Stomach (tissue), 9 donors: Measurements from ENCODE around the gene NAT9. TPM values are rescaled to one million over a fixed set of nuclear protein-coding genes. Genes with fewer than 3 reads are reported as not detected.

ENCODE experiments used
- DNase-seq, 2 donors: peaks; one replicate each; pipeline versions ENCODE4 v3.0.0 to v3.0.0-alpha.2; 2013 to 2019
- H3K27ac ChIP-seq, 5 donors: fragments of 200-600 bp in 4 of 5; sonication (generic) in 4 of 5; one replicate each; pipeline ENCODE4 v1.5.1; 2013 to 2019; ENCODE audit warnings: mild to moderate bottlenecking in 1 of 5, moderate library complexity in 1 of 5
- H3K27me3 ChIP-seq, 3 donors: fragments of 200-600 bp; sonication (generic); one replicate each; pipeline ENCODE4 v1.5.1; 2017 to 2019; ENCODE audit warnings: mixed run types in 1 of 3
- H3K36me3 ChIP-seq, 4 donors: fragments of 200-600 bp; sonication (generic); 1 replicate in 3 of 4; 2 replicates in 1 of 4; pipeline ENCODE4 v1.5.1; 2016 to 2019
- H3K4me1 ChIP-seq, 4 donors: fragments of 200-600 bp; sonication (generic); one replicate each; pipeline ENCODE4 v1.5.1; 2016 to 2019
- H3K4me3 ChIP-seq, 4 donors: fragments of 200-600 bp; sonication (generic) in 3 of 4; one replicate each; pipeline ENCODE4 v1.5.1; 2016 to 2019; ENCODE audit warnings: mild to moderate bottlenecking in 1 of 4
- H3K9me3 ChIP-seq, 4 donors: fragments of 200-600 bp; sonication (generic); one replicate each; pipeline ENCODE4 v1.5.1; 2016 to 2019
- EP300 ChIP-seq: sonication (generic); formaldehyde crosslinking; IDR thresholded peaks from one replicate; pipeline ENCODE4 v1.6.1; 2017; ENCODE audit warnings: antibody characterized with exemption
- POLR2A ChIP-seq, 4 donors: fragments of 450-650 bp; IDR thresholded peaks; one replicate each; pipeline ENCODE4 v1.6.1; 2016; ENCODE audit warnings: antibody characterized with exemption in 4 of 4, control low read depth in 2 of 4, mild to moderate bottlenecking in 1 of 4, moderate library complexity in 1 of 4
- POLR2AphosphoS5 ChIP-seq, 3 donors: sonication (generic); formaldehyde crosslinking; IDR thresholded peaks; one replicate each; pipeline ENCODE4 v1.6.1; 2016; ENCODE audit warnings: antibody characterized with exemption in 3 of 3
- WGBS, 5 donors: extraction: QIAGEN DNeasy Blood & Tissue Kit in 3 of 5; methylation state at CpG; one replicate each; pipeline versions ENCODE4 v1.1.5 to v1.1.7; 2013 to 2018; 5-methylcytosine and 5-hydroxymethylcytosine counted together
- intact Hi-C: fragments of 100-400 bp; cut with DNase I; formaldehyde crosslinking; loops from one replicate; pipeline ENCODE4 v1.15.1; 2023; ENCODE audit warnings: low total_unique reads
- polyA plus RNA-seq, 3 donors: library from polyadenylated mRNA; stranded (reverse); fragments of 200-250 nt; gene quantifications; one replicate each; pipeline ENCODE4 v1.2.3, GENCODE V29; 2013
- total RNA-seq, 5 donors: library from RNA; depleted of rRNA; stranded (reverse); fragments of >200 nt; gene quantifications; one replicate each; pipeline versions ENCODE4 v1.1.0 to v1.2.3, GENCODE V29; 2014 to 2016
- TF ChIP-seq, protein P1 (sequence below), 7 experiments: fragments of 450-650 bp in 4 of 7; fragments of 200-600 bp in 3 of 7; sonication (generic) in 3 of 7; IDR thresholded peaks; one replicate each; pipeline ENCODE4 v1.5.1; 2016 to 2019; ENCODE audit warnings: antibody characterized with exemption in 7 of 7, control low read depth in 2 of 7, mild to moderate bottlenecking in 1 of 7
- donor health status: healthy with polysubstance abuse.
- donor health status: Bipolar disorder and iron deficiency.
- donor health status: healthy.

NAT9 gene
- total and polyA plus RNA-seq, 8 donors = 14.5 to 33.5 (median 21.9) TPM

DNA sequence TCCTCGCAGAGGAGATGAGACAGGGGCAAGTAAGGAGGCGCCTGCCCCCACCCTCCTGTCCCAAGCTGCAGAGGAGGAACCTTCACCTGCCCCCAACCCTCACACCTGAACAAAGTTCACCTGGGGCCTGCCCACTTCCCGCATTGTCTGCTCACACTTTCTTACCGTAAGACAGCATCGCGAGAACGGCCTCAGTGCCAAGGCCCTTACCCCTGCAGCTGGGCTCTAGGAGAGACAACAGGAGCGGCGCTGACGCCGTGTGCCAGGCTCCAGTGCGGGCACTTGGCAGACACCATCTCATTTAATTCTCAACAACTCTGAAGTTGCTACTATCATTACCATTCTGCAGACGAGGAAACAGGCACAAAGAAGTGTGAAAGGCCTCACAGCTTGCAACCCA lies 4.1 kb downstream of the NAT9 start:
- no peak for TF ChIP-seq EP300
- TF ChIP-seq, protein P1, sequence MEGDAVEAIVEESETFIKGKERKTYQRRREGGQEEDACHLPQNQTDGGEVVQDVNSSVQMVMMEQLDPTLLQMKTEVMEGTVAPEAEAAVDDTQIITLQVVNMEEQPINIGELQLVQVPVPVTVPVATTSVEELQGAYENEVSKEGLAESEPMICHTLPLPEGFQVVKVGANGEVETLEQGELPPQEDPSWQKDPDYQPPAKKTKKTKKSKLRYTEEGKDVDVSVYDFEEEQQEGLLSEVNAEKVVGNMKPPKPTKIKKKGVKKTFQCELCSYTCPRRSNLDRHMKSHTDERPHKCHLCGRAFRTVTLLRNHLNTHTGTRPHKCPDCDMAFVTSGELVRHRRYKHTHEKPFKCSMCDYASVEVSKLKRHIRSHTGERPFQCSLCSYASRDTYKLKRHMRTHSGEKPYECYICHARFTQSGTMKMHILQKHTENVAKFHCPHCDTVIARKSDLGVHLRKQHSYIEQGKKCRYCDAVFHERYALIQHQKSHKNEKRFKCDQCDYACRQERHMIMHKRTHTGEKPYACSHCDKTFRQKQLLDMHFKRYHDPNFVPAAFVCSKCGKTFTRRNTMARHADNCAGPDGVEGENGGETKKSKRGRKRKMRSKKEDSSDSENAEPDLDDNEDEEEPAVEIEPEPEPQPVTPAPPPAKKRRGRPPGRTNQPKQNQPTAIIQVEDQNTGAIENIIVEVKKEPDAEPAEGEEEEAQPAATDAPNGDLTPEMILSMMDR (IDR thresholded peaks at IDR 0.05) = no peak
- peaks cover 47 to 64% (median 49%) of the 10 kb centered on the region in 4 donors for H3K4me1 ChIP-seq
- no peak for DNase-seq
- peaks cover 31 to 60% (median 59%) of the 10 kb centered on the region in 4 donors for H3K36me3 ChIP-seq
- H3K27ac ChIP-seq = no peak overlapping the region
- no peaks in the 10 kb centered on the region for H3K9me3 ChIP-seq
- no peaks in the 10 kb centered on the region for H3K27me3 ChIP-seq
- H3K4me3 ChIP-seq = no peak overlapping the region
- WGBS, 5 donors = 78 to 90% (median 84%) methylated on average over 8 to 13 of the region's 13 CpGs
- intact Hi-C loops = no loop called here

DNA sequence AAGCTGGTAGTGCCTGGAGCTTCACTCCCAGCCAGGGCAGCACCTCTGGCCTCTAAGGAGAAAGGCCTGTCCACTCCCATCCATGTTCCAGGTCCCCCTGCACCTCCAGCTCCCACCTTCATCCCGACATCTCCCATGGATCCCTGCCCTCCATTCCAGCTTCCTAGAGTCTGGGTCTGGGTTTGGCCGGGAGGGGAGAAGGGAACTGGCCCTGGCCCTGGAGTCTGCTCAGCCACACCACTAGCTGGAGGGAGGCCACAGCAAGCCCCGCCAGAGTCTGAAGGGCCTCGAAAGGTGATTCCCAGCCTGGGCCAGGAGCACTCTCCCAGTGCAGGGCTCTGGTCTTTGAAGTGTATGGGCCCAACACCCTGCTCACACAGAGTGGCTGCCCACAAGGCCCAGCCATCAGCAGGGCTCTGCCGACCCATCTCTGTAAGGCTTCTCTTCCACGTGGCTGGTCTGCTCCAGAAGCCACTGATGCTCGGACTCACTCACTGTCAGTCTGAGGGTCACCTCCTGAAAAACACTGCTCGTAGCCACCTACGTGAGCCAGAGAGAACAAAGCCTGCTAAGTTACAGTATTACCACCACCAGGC lies 4.7 kb downstream of the NAT9 start:
- H3K36me3 ChIP-seq = peaks cover 31 to 61% (median 60%) of the 10 kb centered on the region in 4 donors
- H3K27me3 ChIP-seq = no peaks in the 10 kb centered on the region
- H3K4me1 ChIP-seq = peaks cover 44 to 61% (median 48%) of the 10 kb centered on the region in 4 donors
- no peaks in the 10 kb centered on the region for H3K9me3 ChIP-seq
- 70 to 85% (median 84%) methylated on average over 8 to 9 of the region's 9 CpGs for WGBS, 5 donors
- TF ChIP-seq, protein P1 (IDR thresholded peaks at IDR 0.05) = no peak
- TF ChIP-seq EP300 (no peak), POLR2AphosphoS5 (IDR thresholded peaks at IDR 0.05) (no peak), POLR2A (IDR thresholded peaks at IDR 0.05) (no peak)
- no peak for DNase-seq
- intact Hi-C loops = no loop called here
- H3K27ac ChIP-seq = no peak overlapping the region
- no peak overlapping the region for H3K4me3 ChIP-seq

DNA sequence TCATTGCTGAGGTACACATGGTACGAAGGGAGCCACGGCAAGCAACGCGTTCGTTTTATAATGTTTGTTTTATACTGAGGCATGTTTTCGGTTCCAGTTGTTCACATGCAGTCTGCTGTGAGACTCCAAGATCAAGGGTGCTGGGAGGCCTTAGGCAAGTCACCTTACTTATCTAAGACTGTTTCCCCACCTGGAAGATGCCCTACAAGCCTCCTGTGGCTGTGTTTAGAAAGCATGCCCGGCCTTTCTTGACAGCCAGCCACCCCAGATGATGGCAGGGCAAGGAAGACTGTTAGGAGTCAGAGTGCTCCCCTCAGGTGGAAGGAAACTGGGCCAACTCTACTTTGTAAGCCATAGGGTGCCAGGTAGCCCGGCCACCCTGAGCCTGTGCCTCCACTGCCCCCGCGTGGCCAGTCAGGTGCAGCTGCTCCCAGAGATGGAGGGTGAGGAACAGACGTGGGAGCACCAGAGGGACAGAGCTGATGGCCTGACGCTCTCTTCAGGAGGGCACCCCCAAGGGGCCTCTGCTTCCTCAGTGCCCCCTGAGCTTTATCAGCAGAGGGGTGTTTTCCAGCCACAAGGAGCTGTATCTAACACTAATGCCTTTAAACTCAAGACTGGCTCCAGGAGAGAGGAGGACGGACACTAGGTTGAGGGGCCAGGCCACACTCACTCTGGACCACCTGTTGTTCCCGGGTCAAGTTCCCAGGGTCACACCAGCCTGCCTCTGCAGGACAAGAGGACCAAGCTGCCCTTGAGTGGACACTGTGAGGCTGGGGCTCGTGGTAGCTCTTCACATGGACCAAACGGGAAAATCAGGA lies 5.4 kb downstream of the NAT9 start:
- intact Hi-C loops = no loop called here
- H3K36me3 ChIP-seq = peaks cover 31 to 65% (median 61%) of the 10 kb centered on the region in 4 donors
- H3K4me1 ChIP-seq = peaks cover 44 to 59% (median 49%) of the 10 kb centered on the region in 4 donors
- no peak overlapping the region for H3K4me3 ChIP-seq
- 32 to 58% (median 38%) methylated on average over 15 to 16 of the region's 16 CpGs for WGBS, 5 donors
- H3K9me3 ChIP-seq = no peaks in the 10 kb centered on the region
- DNase-seq = peak; percentile 89 to 90
- H3K27ac ChIP-seq = peak overlapping the region; percentile 27 to 78 (median 69)
- TF ChIP-seq POLR2AphosphoS5 (IDR thresholded peaks at IDR 0.05) = peak in 1 of 3 donors; percentile 82
- TF ChIP-seq, protein P1 (IDR thresholded peaks at IDR 0.05) = peak in 5 of 7 experiments; percentile 69 to 94 (median 76)
- no peak for TF ChIP-seq POLR2A (IDR thresholded peaks at IDR 0.05)
- no peak for TF ChIP-seq EP300
- no peaks in the 10 kb centered on the region for H3K27me3 ChIP-seq

DNA sequence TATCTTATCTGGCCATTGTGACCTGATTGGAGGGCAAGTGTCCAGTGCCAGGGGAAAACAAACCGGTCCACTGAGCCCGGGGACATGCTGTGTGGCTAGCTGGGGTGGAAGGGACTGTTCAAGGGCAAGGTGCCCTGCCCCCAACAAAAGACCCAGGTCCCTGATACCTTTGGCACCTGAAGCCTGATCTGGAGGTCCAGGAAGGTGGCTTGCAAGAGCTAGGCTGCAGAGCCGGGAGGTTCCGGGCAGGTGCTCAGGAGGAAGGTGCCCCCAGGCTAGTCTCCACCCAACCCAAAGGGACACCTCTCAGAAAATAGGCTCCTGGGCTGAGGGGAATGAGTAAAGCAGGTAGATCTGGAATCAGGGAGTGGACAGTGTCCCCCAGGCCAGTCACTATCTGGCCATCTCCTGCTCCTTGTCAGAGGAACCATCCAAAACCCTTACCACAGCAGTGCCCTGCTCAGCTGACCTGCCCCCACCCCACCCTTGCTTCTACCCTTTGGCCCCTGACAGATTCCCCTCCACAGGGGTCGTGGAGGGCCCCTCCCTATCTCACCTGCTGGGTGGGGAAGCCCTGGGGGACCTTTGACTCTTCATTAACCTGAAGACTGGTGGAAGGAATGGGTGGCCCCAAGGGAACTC lies 6.2 kb downstream of the NAT9 start:
- peak overlapping the region; percentile 27 to 78 (median 74) for H3K27ac ChIP-seq
- H3K4me3 ChIP-seq = no peak overlapping the region
- peak in 1 of 2 donors; percentile 79 for DNase-seq
- intact Hi-C loops = no loop called here
- no peaks in the 10 kb centered on the region for H3K9me3 ChIP-seq
- TF ChIP-seq POLR2A (IDR thresholded peaks at IDR 0.05) = no peak
- no peak for TF ChIP-seq EP300
- peak in 2 of 3 donors; percentile 16 to 27 for TF ChIP-seq POLR2AphosphoS5 (IDR thresholded peaks at IDR 0.05)
- TF ChIP-seq, protein P1 (IDR thresholded peaks at IDR 0.05) = no peak
- no peaks in the 10 kb centered on the region for H3K27me3 ChIP-seq
- peaks cover 37 to 52% (median 41%) of the 10 kb centered on the region in 4 donors for H3K4me1 ChIP-seq
- WGBS, 5 donors = 19 to 50% (median 31%) methylated on average over 5 of the region's 5 CpGs
- H3K36me3 ChIP-seq = peaks cover 31 to 66% (median 63%) of the 10 kb centered on the region in 4 donors
